Inflammatory macrophage (primary cell): Measurements from ENCODE around the gene PDIK1L.

ENCODE experiments used
- DNase-seq, 2 donors: peaks; one replicate each; pipeline ENCODE4 v3.0.0-alpha.2; 2020 to 2022

Gene PDIK1L

GRCh38 chr1:26155370-26156284 is 44.0 kb downstream of the PDIK1L start:
- no peak for DNase-seq

GRCh38 chr1:26156285-26157038 is 44.8 kb downstream of the PDIK1L start:
- DNase-seq: no peak

- DNase-seq: no peak
These were observed 46.8 kb downstream of the PDIK1L start for GRCh38 chr1:26158271-26158907.

GRCh38 chr1:26158908-26159742 is 47.5 kb downstream of the PDIK1L start, which contains the start of gene FAM110D:
FAM110D (plus strand) TSS chr1:26159079; CDS start chr1:26161292, 2,213 bp downstream.
- DNase-seq: no peak

- DNase-seq: no peak
These were observed 48.1 kb downstream of the PDIK1L start for GRCh38 chr1:26159743-26160039.

- no peak for DNase-seq
These were observed 49.1 kb downstream of the PDIK1L start for GRCh38 chr1:26160527-26161414.

GRCh38 chr1:26161415-26162219 is 50.0 kb downstream of the PDIK1L start:
- DNase-seq: peak; percentile 47 to 69

- no peak for DNase-seq
These were observed 50.6 kb downstream of the PDIK1L start for GRCh38 chr1:26162220-26162709.

- no peak for DNase-seq
These were observed 52.0 kb downstream of the PDIK1L start for GRCh38 chr1:26163684-26164035.

- peak in 1 of 2 donors; percentile 51 for DNase-seq
These were observed 52.6 kb downstream of the PDIK1L start for GRCh38 chr1:26164036-26164860.

- DNase-seq: peak in 1 of 2 donors; percentile 42
These were observed 53.5 kb downstream of the PDIK1L start for GRCh38 chr1:26164861-26165842.

- no peak for DNase-seq
These were observed 55.2 kb downstream of the PDIK1L start for GRCh38 chr1:26166719-26167281.

GRCh38 chr1:26168410-26169197 is 57.0 kb downstream of the PDIK1L start, which contains the start of gene C1orf232:
C1orf232 (minus strand) TSS chr1:26168963; CDS start chr1:26168499, 464 bp downstream.
- no peak for DNase-seq

- no peak for DNase-seq
These were observed 57.6 kb downstream of the PDIK1L start for GRCh38 chr1:26169198-26169554.

- DNase-seq: peak; percentile 92 to 96
These were observed 58.2 kb downstream of the PDIK1L start, which contains the start of gene ZNF593 for GRCh38 chr1:26169669-26170471. ZNF593 (plus strand) TSS chr1:26169908; CDS start chr1:26169984, 76 bp downstream.

- DNase-seq: no peak
These were observed 58.8 kb downstream of the PDIK1L start for GRCh38 chr1:26170472-26170821.
